Measurements from ENCODE around the gene THYN1. TPM values are rescaled to one million over a fixed set of nuclear protein-coding genes. Genes with fewer than 3 reads are reported as not detected.

Gene THYN1
- total RNA-seq, 1 experiment from 2014 or later, result 111 TPM

DNA sequence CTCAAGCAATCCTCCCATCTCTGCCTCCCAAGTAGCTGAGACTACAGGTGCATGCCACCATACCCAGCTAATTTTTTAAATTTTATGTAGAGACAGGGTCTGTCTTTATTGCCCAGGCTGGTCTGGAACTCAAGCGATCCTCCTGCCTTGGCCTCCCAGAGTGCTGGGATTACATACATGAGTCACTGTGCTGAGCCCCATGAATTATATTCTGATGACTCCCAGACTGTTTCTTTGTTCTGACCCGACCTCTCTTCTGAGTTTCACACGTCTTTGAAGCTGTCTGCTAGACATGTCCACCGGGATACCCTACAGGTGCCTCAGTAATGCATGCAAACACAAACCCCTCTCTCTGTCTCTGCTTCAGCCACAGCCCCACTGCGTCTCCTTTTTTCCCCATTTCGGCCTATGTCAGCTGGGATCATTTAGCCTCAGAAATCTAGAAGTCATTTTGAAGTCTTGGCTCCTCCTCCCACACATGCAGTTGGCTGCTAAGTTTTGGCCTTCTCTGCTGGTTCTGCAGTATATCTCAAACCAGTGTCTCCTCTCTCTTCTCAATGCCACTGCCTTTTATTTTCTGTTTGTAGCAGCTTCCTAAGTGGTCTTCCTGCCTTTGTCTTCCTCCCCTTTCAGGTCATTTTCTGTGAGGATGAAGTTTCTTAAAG lies 23.9 kb downstream of the THYN1 start:
- in situ Hi-C loops (cut with HindIII; ENCODE audit: low sequenced_read_pairs), result no loop called here
- DNase-seq (ENCODE audit: low spot score), result no peak

DNA sequence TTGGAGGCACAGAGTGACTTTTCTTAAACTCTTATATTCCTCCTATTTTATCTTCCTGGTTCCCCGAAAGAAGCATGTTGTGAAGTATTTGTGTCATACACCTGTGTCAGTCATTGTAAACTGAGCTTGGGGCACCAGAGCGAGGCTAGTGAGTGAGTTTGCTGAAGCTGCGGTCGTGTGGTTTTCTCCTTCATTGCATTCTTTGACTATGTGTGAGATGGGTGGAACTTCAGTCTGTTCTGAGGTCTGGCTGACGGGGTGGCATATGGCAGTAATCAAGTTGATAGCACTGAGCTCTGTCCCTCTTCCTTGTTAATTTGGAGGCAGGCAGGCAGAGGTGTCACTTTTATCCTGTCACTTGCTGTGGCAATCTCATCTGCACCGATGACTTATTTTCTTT lies 24.5 kb downstream of the THYN1 start:
- DNase-seq (ENCODE audit: low spot score), result no peak
- in situ Hi-C loops (cut with HindIII; ENCODE audit: low sequenced_read_pairs), result no loop called here

GRCh38 chr11:134226806-134227325 lies 26.3 kb downstream of the THYN1 start:
- in situ Hi-C loops (cut with HindIII; ENCODE audit: low sequenced_read_pairs), result no loop called here
- DNase-seq (ENCODE audit: low spot score), result no peak

DNA sequence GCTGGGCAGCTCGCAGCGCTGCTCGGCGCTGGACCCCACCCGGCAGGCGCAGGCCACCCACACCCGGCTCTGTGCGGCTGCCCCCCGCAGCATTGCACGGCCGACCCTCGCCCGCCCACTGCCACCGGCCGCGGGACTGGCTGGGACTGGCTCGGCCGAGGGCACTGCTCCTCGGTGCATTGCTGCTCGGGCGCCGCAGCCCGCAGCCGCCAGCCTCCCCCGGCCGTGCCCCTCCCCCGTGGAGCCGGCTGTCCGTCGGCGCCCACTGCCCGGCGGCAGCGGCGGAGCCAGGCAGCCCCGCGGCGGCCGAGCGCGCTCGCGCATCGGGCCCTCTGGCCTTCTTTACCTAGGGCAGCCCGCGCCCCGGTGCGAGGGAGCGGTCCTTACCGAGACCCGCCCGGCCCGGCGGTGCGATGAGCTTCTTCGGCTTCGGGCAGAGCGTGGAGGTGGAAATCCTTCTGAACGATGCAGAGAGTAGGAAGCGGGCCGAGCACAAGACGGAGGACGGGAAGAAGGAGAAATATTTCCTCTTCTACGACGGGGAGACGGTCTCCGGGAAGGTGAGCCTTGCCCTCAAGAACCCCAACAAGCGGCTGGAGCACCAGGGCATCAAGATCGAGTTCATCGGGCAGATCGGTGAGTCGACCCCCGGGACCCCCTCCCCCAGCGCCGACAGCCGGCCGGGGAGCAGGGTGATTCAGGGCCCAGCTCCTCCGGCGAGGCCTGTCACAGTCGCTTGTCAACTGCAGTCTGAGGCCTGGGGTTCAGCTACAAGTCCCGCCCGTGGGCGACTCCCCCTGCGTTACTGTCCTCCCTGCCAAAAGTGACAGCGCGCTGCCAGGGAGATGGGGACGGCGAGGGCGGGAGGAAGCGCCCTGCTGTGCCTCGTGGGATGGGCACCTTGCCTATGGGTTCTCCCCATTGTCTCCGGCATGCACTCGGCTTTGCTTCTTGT lies 28.2 kb downstream of the THYN1 start:
- peak; percentile 66 for DNase-seq (ENCODE audit: low spot score)
- in situ Hi-C loops (cut with HindIII; ENCODE audit: low sequenced_read_pairs), result no loop called here

GRCh38 chr11:134223836-134224709 lies 29.1 kb downstream of the THYN1 start, which contains the start of the genes NCAPD3 and VPS26B:
TSS of gene NCAPD3 (minus strand) at chr11:134223967. CDS start at chr11:134223926, 41 bp downstream.
TSS of gene VPS26B (plus strand) at chr11:134224671. CDS start at chr11:134225123, 452 bp downstream.
- peak; percentile 95 for DNase-seq (ENCODE audit: low spot score)
- in situ Hi-C loops (cut with HindIII; ENCODE audit: low sequenced_read_pairs), result no loop called here

DNA sequence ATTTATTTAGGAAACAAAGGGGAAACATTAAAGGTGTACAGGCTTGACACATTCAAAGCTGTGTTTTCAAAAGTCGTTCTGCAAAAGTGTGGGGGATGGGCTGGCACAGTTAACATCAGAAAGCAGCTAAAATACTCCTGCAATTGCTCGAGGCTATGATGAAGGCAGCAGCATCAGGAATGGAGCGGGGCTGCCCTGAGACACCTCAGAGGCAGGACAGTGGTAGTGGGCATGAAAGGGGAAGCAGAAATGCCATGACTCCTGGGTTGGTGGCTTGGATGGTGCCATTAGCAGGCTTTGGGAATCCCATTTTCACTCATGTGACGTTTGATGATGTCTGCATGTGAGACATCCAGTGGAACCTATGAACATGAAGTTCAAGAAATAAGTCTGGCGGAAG lies 30.0 kb downstream of the THYN1 start:
- DNase-seq (ENCODE audit: low spot score), result no peak
- in situ Hi-C loops (cut with HindIII; ENCODE audit: low sequenced_read_pairs), result no loop called here

GRCh38 chr11:134216816-134217215 lies 36.3 kb downstream of the THYN1 start:
- in situ Hi-C loops (cut with HindIII; ENCODE audit: low sequenced_read_pairs), result no loop called here
- no peak for DNase-seq (ENCODE audit: low spot score)

DNA sequence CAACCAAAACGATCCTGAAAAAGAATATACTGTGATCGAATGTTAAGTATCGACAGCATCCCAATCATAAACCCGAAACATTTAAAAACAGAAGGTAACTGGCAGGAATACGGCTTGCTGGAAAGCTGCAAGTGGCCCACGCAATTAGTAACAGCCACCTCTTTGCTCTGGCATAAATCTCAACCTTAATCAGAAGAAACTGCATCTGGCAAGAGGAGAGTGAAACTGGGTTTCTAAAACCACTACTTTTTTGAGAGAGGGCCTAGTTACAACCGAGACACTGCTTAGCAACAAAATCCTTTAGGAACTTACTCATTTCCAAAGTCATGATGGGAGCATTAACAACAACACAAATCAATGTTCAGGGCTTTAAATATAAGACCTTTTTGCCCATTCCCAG lies 37.3 kb downstream of the THYN1 start:
- DNase-seq (ENCODE audit: low spot score), result no peak
- in situ Hi-C loops (cut with HindIII; ENCODE audit: low sequenced_read_pairs), result no loop called here

GRCh38 chr11:134207538-134208239 lies 45.5 kb downstream of the THYN1 start:
- in situ Hi-C loops (cut with HindIII; ENCODE audit: low sequenced_read_pairs), result no loop called here
- DNase-seq (ENCODE audit: low spot score), result no peak

DNA sequence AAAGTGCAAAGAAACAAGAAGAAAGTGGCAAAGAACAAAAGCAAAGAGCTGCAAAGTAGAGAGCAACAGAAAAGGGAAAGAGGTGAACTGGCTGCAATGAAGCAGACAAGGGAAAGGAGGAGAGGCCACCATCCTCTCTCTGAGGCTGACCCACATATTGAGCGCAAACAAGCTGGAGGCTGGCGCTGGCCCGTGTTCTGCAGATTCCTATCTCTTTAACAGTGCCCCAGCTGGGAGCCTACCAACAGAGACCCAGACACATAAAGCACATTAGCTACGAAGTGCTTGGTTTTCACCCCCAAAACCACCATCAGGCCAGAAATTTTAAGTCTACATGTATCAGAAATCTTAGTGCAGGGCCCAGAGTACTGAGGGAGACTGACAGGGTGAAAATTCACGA lies 47.0 kb downstream of the THYN1 start:
- in situ Hi-C loops (cut with HindIII; ENCODE audit: low sequenced_read_pairs), result no loop called here
- DNase-seq (ENCODE audit: low spot score), result no peak

DNA sequence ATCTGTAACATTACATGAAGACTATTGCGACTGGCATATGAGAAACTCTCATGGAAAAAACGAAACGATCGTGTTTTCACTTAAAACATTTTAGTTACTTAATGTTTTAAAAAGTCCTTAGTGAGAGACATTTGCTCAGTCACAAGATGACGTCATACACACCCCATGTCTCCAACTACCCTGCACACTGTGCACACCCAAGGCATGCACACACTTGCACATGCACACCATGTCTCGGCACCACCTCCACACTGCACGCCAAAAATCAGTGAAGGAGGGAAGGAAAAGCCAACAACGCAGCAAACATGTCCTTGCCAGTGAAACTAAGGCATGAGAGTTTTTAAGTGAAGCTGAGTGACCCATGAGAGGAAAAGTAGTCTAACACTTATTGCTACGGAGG lies 47.4 kb downstream of the THYN1 start:
- in situ Hi-C loops (cut with HindIII; ENCODE audit: low sequenced_read_pairs), result no loop called here
- DNase-seq (ENCODE audit: low spot score), result no peak

DNA sequence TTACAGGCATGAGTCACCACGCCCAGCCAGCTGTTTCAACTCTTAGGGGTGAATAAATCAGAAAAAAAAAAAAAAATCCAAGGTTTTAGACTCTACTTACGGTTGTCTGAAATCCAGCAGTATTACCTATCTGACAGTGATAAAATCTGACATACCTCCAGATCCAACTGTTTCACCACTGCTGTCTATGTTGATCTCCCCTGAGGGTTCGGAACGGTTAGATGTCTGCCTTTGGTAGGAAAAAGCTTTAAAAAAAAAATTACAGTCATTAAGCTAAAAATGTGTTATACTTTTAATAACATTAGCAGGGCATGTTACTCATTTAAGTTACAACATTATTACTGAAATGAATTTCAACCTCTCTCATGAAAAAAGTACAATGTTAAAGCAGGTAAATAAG lies 50.5 kb downstream of the THYN1 start:
- in situ Hi-C loops (cut with HindIII; ENCODE audit: low sequenced_read_pairs), result no loop called here
- DNase-seq (ENCODE audit: low spot score), result no peak

DNA sequence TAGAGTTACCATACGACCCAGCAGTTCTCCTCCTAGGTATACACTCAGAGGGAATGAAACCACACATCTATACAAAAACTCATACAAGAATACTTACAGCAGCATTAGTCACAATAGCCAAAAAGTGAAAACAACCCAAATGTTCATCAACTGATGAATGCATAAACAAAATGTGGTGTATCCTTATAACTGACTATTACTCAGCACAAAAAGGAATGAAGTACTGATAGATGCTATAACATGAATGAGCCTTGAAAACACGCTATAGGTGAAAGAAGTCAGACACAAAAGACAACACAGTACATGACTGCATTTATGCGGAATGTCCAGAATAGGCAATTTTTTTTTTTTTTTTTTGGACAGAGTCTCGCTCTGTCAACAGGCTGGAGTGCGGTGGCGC lies 52.5 kb downstream of the THYN1 start:
- DNase-seq (ENCODE audit: low spot score), result no peak
- in situ Hi-C loops (cut with HindIII; ENCODE audit: low sequenced_read_pairs), result no loop called here

GRCh38 chr11:134199531-134199930 lies 53.6 kb downstream of the THYN1 start:
- in situ Hi-C loops (cut with HindIII; ENCODE audit: low sequenced_read_pairs), result no loop called here
- DNase-seq (ENCODE audit: low spot score), result no peak

Other genes starting within 250 kb of the THYN1 start
- 35.9 and 41.8 TPM in 2 replicates for gene JAM3, start 184.3 kb downstream of the THYN1 start, total RNA-seq (2014; rRNA removed; shearing (Covaris generic))
- 35.4 and 49.5 TPM in 2 replicates for gene NCAPD3, start 29.4 kb downstream of the THYN1 start, total RNA-seq (2014; rRNA removed; shearing (Covaris generic))
- 46.1 and 56.2 TPM in 2 replicates for gene VPS26B, start 28.7 kb downstream of the THYN1 start, total RNA-seq (2014; rRNA removed; shearing (Covaris generic))
- gene ACAD8, start 216 bp upstream of the THYN1 start, total RNA-seq (2014; rRNA removed; shearing (Covaris generic)), result 54.8 and 58.8 TPM in 2 replicates
- gene GLB1L3, start 23.0 kb upstream of the THYN1 start, total RNA-seq (2014; rRNA removed; shearing (Covaris generic)), result not detected in 2 replicates
- gene GLB1L2, start 78.6 kb upstream of the THYN1 start, total RNA-seq (2014; rRNA removed; shearing (Covaris generic)), result 9.8 and 13.0 TPM in 2 replicates
- gene B3GAT1, start 158.9 kb upstream of the THYN1 start, total RNA-seq (2014; rRNA removed; shearing (Covaris generic)), result not detected in 2 replicates